OCI-LY3 (cell line): ENCODE results near the gene HS3ST3A1.

Source experiments
- CTCF ChIP-seq: fragments of 200-600, 300-600 bp; sonication (generic); IDR thresholded peaks from 2 replicates; pipeline ENCODE4 v1.5.1; 2014; ENCODE audit warnings: antibody characterized with exemption, low read length, low read depth
- EZH2phosphoT487 ChIP-seq: fragments of 200-600 bp; shearing (Covaris generic); IDR thresholded peaks from 2 replicates; pipeline ENCODE4 v1.6.1; 2018; ENCODE audit warnings: antibody characterized with exemption, mixed run types, low read depth

DNA sequence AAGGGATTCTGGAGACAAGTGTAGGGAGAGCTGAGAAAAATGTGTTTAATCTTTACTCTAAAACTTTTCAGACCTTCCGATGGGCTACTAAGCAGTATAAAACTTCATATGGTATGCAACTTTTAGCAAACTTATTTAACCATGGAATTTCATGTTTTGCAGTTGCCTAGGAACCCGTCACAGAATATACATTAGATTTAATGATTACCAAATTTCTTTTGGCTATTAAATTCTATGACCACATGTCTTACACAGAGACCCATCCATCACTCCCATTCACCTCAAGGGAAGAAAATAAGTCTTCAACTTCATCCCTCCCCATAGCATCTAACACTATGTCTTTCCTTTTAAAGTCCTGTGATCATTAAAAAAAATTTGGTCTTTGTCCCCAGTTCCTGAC lies 54.9 kb downstream of the HS3ST3A1 start:
- TF ChIP-seq CTCF (no peak), EZH2phosphoT487 (no peak)
